ENCODE measurements around the gene AK9.

AK9 gene

GRCh38 chr6:109507490-109508072 is 183.4 kb downstream of the AK9 start:
- TF ChIP-seq CTCF (IDR thresholded peaks at IDR 0.05; ENCODE audit: insufficient read depth, missing control alignments): no peak
- no peak for DNase-seq (ENCODE audit: insufficient read length, low spot score)
- FAIRE-seq: no peak

GRCh38 chr6:109506841-109507240 is 184.2 kb downstream of the AK9 start:
- no peak for TF ChIP-seq CTCF (IDR thresholded peaks at IDR 0.05; ENCODE audit: insufficient read depth, missing control alignments)
- FAIRE-seq: no peak
- DNase-seq (ENCODE audit: insufficient read length, low spot score): no peak

- no peak for FAIRE-seq
- TF ChIP-seq CTCF (IDR thresholded peaks at IDR 0.05; ENCODE audit: insufficient read depth, missing control alignments): no peak
- no peak for DNase-seq (ENCODE audit: insufficient read length, low spot score)
These were observed 184.7 kb downstream of the AK9 start for GRCh38 chr6:109506314-109506713.

GRCh38 chr6:109503327-109504224 is 187.4 kb downstream of the AK9 start:
- no peak for TF ChIP-seq CTCF (IDR thresholded peaks at IDR 0.05; ENCODE audit: insufficient read depth, missing control alignments)
- FAIRE-seq (no peak), DNase-seq (ENCODE audit: insufficient read length, low spot score) (no peak)

- DNase-seq (ENCODE audit: insufficient read length, low spot score): no peak
- TF ChIP-seq CTCF (IDR thresholded peaks at IDR 0.05; ENCODE audit: insufficient read depth, missing control alignments): no peak
- no peak for FAIRE-seq
These were observed 192.1 kb downstream of the AK9 start for GRCh38 chr6:109498936-109499335.

- no peak for TF ChIP-seq CTCF (IDR thresholded peaks at IDR 0.05; ENCODE audit: insufficient read depth, missing control alignments)
- FAIRE-seq (no peak), DNase-seq (ENCODE audit: insufficient read length, low spot score) (no peak)
These were observed 192.9 kb downstream of the AK9 start for GRCh38 chr6:109498052-109498451.
